NCI-H187 treated with DMSO at 0.1 percent for 48 hours (cell line): ENCODE data around the gene SMPD1.

Experiments
- DNase-seq: peaks from one replicate; lab custom pipeline; 2025; lab: John Stamatoyannopoulos, UW

The SMPD1 gene

GRCh38 chr11:6389905-6390717, at the start of gene SMPD1:
Gene SMPD1, plus strand, starts transcription at chr11:6390474. Its CDS starts 125 bp downstream, at chr11:6390599.
- DNase-seq, result peak; percentile 83

DNA sequence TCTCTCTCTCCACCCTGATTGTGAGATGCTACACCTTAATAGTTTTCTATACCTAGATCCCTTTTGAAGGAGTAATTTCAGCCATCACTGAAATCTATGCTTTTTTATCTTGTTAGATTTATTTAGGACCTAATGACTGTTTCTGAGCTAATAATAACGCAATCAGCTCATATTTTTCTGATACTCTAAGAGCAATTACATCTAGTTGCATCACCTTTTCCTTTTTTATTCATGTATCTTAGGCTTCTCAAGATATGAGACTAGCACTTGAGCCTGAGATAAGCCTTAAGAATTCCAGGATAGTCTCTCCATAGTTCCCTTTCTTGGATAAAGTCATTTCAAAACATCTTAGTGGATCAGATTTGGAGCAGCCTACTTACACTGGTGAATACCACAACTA, 44.9 kb upstream of the SMPD1 start:
- no peak for DNase-seq

DNA sequence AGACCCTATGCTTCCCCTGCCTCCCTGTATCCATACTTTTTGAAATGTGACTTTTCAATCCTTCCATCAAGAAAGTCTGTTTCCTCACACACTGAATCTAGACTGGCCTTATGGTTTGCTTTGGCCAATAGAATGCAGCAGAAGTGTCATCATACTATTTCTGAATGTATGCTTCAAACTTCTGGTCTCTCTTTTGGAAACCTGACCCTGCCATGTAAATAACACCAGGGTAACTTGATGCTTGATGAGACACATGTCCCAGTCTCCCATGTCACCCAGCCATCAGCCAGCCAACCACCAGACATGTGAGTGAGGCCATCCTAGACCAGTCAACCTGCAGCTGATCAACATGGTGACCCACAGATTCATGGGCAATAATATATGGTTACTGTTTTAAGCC, 40.2 kb upstream of the SMPD1 start:
- DNase-seq, result no peak

DNA sequence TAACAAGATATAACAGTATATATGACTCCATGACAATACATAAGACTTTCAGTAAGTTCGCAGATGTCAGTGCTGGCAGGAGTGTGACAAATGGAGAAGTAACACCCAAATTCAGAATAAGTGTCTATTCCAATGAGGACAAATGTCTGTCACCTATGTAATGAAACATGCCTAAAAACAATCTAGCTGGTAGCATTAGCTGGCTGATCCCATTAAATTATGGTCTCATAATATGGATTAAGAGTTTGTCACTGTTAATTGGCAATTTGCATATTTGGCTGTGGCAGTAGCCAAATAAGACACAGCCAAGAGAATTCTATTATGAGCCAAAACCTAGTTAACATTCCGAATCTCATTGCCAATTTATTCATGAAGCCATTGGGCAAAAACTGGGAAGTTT, 39.8 kb upstream of the SMPD1 start:
- no peak for DNase-seq

GRCh38 chr11:6351782-6352382, 38.4 kb upstream of the SMPD1 start:
- no peak for DNase-seq

DNA sequence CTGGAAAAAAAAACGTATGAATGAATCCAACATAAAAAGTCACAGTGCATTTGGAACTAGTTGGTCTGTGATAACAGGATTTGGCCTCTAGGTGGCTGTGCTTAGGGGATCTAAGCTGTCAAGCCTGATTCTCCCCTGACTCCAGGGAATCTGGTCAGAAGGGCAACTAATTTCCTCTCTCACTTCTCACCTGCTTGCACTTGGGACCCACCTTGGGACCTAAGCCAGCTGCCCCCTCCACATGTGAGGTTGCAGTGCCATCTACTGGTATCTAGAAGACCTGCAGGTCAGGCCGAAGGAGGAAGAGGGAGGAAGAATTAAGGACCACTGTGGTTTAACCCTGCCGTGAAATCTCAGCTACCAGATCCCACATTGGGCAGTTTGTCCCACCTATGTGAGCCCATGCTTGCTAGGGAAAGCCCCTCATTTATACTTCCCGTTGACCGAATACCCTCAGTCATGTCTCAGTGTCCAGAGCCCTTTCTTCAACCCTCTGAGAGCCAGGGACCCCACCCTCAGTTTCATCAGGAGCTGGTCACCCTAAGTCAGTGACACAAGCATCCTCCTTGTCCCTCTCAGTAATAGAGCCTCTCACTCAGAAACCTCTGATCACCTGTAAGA, 36.8 kb upstream of the SMPD1 start:
- DNase-seq, result no peak

GRCh38 chr11:6354651-6355485, 35.4 kb upstream of the SMPD1 start:
- no peak for DNase-seq

GRCh38 chr11:6356503-6357055, 33.7 kb upstream of the SMPD1 start:
- DNase-seq, result no peak

- DNase-seq, result no peak
Measured at GRCh38 chr11:6357222-6357621, 33.1 kb upstream of the SMPD1 start.

- no peak for DNase-seq
Measured at GRCh38 chr11:6360183-6360582, 30.1 kb upstream of the SMPD1 start.

DNA sequence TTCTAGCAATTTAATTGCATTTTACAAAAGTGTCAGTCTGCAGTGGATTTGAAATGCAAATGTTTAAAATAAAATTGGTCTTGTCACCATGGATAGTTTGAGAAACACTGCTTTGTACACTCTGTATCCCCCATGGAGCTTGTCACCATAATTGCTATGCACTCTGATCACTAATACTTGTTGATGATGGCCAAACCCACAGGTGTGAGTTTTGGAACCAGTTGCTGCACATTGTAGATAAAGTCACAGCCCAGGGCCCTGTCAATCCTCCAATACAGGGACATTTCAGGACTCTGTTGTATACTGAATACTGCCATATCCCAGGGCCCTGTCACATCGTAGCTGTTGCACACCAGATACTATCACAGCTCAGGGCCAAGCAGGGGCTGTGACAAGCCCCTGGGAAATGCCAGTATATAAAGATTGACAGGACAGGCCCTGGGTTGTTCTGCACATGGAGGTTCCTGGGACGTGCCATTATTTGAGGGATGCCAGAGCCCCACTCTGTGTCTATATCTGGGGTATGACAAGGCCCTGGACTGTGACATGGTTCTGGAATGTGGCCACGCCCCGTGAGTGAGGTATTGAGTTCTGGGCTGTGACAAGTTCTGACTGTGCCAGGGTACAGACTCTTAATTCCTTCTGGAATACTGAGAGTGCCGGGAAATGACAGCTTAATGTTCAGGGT, 27.9 kb upstream of the SMPD1 start:
- no peak for DNase-seq

- no peak for DNase-seq
Measured at GRCh38 chr11:6362873-6363678, 27.2 kb upstream of the SMPD1 start.

- DNase-seq, result no peak
Measured at GRCh38 chr11:6365659-6366058, 24.6 kb upstream of the SMPD1 start.

DNA sequence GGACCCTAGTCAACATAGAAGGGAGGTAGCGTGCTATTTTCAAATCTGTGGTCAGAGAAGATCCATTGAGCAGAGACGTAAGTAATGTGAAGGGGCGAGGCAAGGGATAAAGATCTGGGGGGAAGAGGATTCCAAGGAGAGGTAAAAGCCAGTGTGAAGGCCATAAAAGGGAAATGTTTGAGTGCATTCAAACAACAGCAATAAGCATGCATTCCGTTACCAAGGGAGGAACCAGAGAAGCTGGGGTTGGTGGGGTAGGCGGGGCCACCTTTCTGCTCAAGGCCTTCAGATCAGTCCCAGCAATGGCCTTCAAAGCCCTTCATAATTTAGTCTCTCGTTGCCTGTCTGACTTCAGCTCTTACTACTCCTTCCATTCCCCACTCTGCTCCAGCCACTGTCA, 18.4 kb upstream of the SMPD1 start:
- DNase-seq, result no peak

DNA sequence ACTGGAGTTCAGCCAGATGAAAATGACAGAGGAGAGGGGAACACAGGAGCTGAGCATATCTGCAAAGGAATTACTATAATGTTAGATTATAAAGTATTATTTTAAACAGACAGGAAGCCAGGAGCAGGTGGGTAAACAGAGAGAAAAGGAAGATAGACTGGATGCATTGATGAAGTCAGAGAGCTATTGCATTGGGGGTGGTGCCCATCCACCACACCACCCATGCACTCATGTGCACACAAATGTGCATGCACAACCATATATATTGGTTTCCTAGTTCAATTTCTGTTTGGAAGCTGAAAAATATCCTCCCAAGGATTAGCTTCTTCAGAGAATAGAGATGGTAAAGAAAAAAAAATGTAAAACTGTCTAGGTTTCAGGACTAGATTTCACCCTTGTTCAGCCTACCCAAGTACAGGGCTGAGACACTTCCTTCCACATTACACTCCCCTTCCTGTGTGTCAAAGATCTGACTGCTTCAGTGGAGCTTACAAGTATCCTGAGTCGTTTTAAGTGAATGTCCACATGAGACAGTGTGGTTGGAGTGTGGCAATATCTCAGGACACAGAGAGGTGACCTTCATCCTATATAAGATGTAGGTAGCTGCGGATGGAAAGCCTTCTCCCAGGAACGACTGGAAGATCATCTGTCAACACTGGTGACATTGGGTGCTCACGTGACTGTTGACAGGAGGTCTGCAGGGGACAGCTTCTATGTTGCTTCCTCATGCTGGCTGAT, 12.2 kb upstream of the SMPD1 start:
- no peak for DNase-seq

DNA sequence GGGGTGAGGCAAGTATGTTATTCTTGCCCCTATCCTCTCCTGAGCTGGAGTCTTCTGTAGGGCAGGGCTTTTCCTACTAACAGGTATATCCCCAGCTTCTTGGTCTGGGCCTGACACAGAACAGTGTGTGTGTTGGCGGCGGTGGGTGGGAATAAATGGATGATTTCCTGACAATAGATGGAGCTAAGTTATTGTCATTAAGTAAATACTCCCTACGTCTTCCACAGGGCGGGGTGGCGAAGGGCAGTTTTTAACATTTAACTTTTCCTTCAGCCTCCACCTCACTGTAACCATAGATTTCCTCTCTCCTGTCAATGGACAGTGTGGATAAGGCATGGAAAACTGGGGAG, 11.7 kb upstream of the SMPD1 start:
- no peak for DNase-seq

GRCh38 chr11:6385046-6385777, 5.1 kb upstream of the SMPD1 start:
- no peak for DNase-seq

GRCh38 chr11:6387811-6388599, 2.3 kb upstream of the SMPD1 start:
- DNase-seq, result no peak

DNA sequence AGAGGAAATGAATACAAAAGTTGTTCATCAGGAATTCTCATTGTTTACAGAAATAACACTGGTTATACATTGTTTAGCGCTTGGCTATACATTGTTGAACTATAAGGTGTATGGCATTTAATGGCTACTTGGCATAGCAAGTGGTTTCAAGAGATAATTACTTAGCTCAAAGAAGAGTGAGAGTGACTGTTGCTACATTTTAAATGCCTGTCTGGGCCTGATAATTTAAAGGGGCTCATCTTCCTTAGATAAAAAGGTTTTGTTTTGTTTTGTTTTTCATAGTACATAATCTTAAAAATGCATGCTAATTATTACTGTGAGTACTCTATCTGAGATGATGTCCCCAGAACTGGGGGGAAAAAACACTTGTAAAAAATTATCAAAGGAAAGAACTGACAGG, 1.5 kb upstream of the SMPD1 start:
- no peak for DNase-seq
